Keratinocyte (primary cell): Measurements from ENCODE around the gene INO80D. TPM values are rescaled to one million over a fixed set of nuclear protein-coding genes. Genes with fewer than 3 reads are reported as not detected.

Source experiments
- DNase-seq: peaks from one replicate; pipeline ENCODE4 v3.0.0-alpha.2; 2011; ENCODE audit warnings: low read depth, missing footprints, low spot score
- FAIRE-seq: peaks from 2 replicates; lab custom pipeline; 2011; peaks lifted over from hg19 to GRCh38; lab: Jason Lieb, UNC
- H2AFZ ChIP-seq: 2 replicates; pipeline ENCODE4 v1.6.0; 2012; ENCODE audit warnings: low read length, control low read depth, inconsistent platforms; ENCODE audit not compliant: control insufficient read depth
- H3K27ac ChIP-seq: 2 replicates; pipeline ENCODE4 v1.5.1; 2011; ENCODE audit warnings: low read length; ENCODE audit not compliant: control insufficient read depth, insufficient read depth
- H3K27me3 ChIP-seq: 3 replicates; pipeline ENCODE4 v1.6.0; 2011; ENCODE audit warnings: low read length; ENCODE audit not compliant: control insufficient read depth, insufficient read depth; ENCODE audit errors: extremely low read depth
- H3K36me3 ChIP-seq, 2 experiments: 2 replicates in 1 of 2; 3 replicates in 1 of 2; pipeline ENCODE4 v1.5.1; 2011; ENCODE audit warnings: low read length in 2 of 2, mild to moderate bottlenecking in 1 of 2; ENCODE audit not compliant: control insufficient read depth in 2 of 2, insufficient read depth in 2 of 2; ENCODE audit errors: extremely low read depth in 1 of 2
- H3K4me1 ChIP-seq: 3 replicates; pipeline ENCODE4 v1.5.1; 2011; ENCODE audit warnings: low read length; ENCODE audit not compliant: control insufficient read depth, insufficient read depth; ENCODE audit errors: extremely low read depth
- H3K4me2 ChIP-seq: 3 replicates; pipeline ENCODE4 v1.6.0; 2011; ENCODE audit warnings: low read depth, low read length; ENCODE audit not compliant: control insufficient read depth, insufficient read depth; ENCODE audit errors: extremely low read depth
- H3K4me3 ChIP-seq, 3 experiments: fragments of 200-600 bp in 1 of 3; sonication (generic) in 1 of 3; 2 replicates in 2 of 3; 3 replicates in 1 of 3; pipeline ENCODE4 v1.5.1; 2011 to 2016; ENCODE audit warnings: low read length in 3 of 3, mild to moderate bottlenecking in 3 of 3, control low read depth in 2 of 3, inconsistent platforms in 1 of 3, low read depth in 1 of 3, mixed read lengths in 1 of 3, mixed run types in 1 of 3, moderate library complexity in 1 of 3; ENCODE audit not compliant: control insufficient read depth in 2 of 3, insufficient read depth in 2 of 3; ENCODE audit errors: extremely low read depth in 1 of 3
- H3K79me2 ChIP-seq: 2 replicates; pipeline ENCODE4 v1.6.0; 2012; ENCODE audit warnings: low read length; ENCODE audit not compliant: control insufficient read depth, insufficient read depth
- H3K9ac ChIP-seq: 3 replicates; pipeline ENCODE4 v1.6.0; 2011; ENCODE audit warnings: low read length; ENCODE audit not compliant: control insufficient read depth, insufficient read depth; ENCODE audit errors: extremely low read depth
- H3K9me1 ChIP-seq: 3 replicates; pipeline ENCODE4 v1.6.0; 2011; ENCODE audit warnings: low read length; ENCODE audit not compliant: control insufficient read depth, insufficient read depth; ENCODE audit errors: extremely low read depth
- H3K9me3 ChIP-seq: 2 replicates; pipeline ENCODE4 v1.5.1; 2012; ENCODE audit warnings: low read depth, low read length; ENCODE audit not compliant: control insufficient read depth
- H4K20me1 ChIP-seq: 3 replicates; pipeline ENCODE4 v1.6.0; 2011; ENCODE audit warnings: low read length; ENCODE audit not compliant: control insufficient read depth, insufficient read depth; ENCODE audit errors: extremely low read depth
- CTCF ChIP-seq, 3 experiments: IDR thresholded peaks in 1 of 3; conservative IDR thresholded peaks in 1 of 3; optimal IDR thresholded peaks in 1 of 3; 2 replicates in 2 of 3; 3 replicates in 1 of 3; pipeline versions ENCODE3 to v1.5.1; 2011; ENCODE audit warnings: low read length in 3 of 3, mild to moderate bottlenecking in 3 of 3, moderate library complexity in 2 of 3, control low read depth in 1 of 3, inconsistent platforms in 1 of 3; ENCODE audit not compliant: insufficient read depth in 2 of 3; ENCODE audit errors: extremely low read depth in 1 of 3
- EZH2 ChIP-seq: IDR thresholded peaks from one replicate; pipeline ENCODE4 v1.6.1; 2012; ENCODE audit warnings: inconsistent platforms, mild to moderate bottlenecking, low read length, moderate library complexity
- dilution Hi-C: fragments of 300-500 bp; cut with MboI; formaldehyde crosslinking; loops from one replicate; pipeline ENCODE4 v1.7.0; 2020; ENCODE audit warnings: low sequenced_read_pairs; ENCODE audit not compliant: extremely low pct_ligation_motif_present
- polyA plus RNA-seq, 5 experiments: library from polyadenylated mRNA; depleted of rRNA in 3 of 5; stranded (reverse) in 3 of 5; stranded (forward) in 1 of 5; unstranded in 1 of 5; fragments of >200 nt; gene quantifications; 1 replicate in 1 of 5; 2 replicates in 3 of 5; 3 replicates in 1 of 5; pipeline versions ENCODE4 v1.2.1 to v1.2.3, GENCODE V29; 2011 to 2012; ENCODE audit warnings: missing spikeins in 2 of 5, low read depth in 1 of 5, low replicate concordance in 1 of 5

INO80D gene
- polyA plus RNA-seq, 1 donor (not counting 4 experiments of a cell fraction or from before 2014, with no cell fraction given) = 4.1 TPM

DNA sequence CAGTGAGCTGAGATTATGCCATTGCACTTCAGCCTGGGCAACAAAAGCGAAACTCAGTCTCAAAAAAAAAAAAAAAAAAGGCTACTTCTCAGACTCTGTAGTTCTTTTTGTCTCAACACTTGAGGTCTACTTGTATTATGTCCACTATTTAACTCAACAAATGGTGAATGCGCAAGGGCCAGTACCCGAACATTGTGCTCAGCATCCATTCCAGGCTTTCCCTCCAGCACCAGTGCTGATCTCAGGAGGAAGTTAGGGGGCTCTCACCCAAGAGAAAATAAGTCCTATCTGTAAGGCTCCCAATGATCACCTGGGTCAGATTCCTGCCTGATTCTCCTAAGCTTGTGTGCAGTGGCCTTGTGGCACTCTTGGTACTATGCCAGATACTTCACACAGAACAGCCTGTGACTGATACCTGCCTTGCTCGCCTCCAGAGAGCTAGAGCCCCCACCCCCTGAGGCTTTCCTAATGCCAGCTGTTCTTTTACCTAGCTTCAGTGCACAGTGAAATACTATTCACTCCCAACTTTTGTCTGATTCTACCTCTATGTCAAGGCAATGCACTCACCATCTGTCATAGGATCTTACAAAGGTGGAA lies 74.9 kb downstream of the INO80D start:
- no peak for DNase-seq
- H3K4me1 ChIP-seq = no peaks in the 10 kb centered on the region
- dilution Hi-C loops = no loop called here
- peaks cover 2 to 24% of the 10 kb centered on the region in 2 experiments for H3K36me3 ChIP-seq
- no peaks in the 10 kb centered on the region for H3K9me3 ChIP-seq
- no peaks in the 10 kb centered on the region for H3K9me1 ChIP-seq
- no peak for TF ChIP-seq CTCF (optimal IDR thresholded peaks at IDR 0.05 in 1 of 3, IDR thresholded peaks at IDR 0.05 in 1 of 3, conservative IDR thresholded peaks at IDR 0.05 in 1 of 3; ENCODE audit: extremely low read depth in 1 of 3, insufficient read depth in 2 of 3, low read length in 3 of 3)
- no peak for TF ChIP-seq EZH2
- no peak overlapping the region for H3K27ac ChIP-seq
- H2AFZ ChIP-seq = no peak overlapping the region
- H3K9ac ChIP-seq = no peak overlapping the region
- no peaks in the 10 kb centered on the region for H3K79me2 ChIP-seq
- H4K20me1 ChIP-seq = no peaks in the 10 kb centered on the region
- H3K4me2 ChIP-seq = no peak overlapping the region
- H3K27me3 ChIP-seq = no peaks in the 10 kb centered on the region
- no peak for FAIRE-seq
- H3K4me3 ChIP-seq = no peak overlapping the region

GRCh38 chr2:206004004-206004693 lies 81.8 kb downstream of the INO80D start:
- no peaks in the 10 kb centered on the region for H4K20me1 ChIP-seq
- H3K27me3 ChIP-seq = no peaks in the 10 kb centered on the region
- H3K9me3 ChIP-seq = no peaks in the 10 kb centered on the region
- no peak overlapping the region for H3K4me3 ChIP-seq
- no peak overlapping the region for H2AFZ ChIP-seq
- no peak for DNase-seq
- no peaks in the 10 kb centered on the region for H3K9me1 ChIP-seq
- FAIRE-seq = no peak
- H3K4me2 ChIP-seq = no peak overlapping the region
- peaks cover 8 to 12% of the 10 kb centered on the region in 2 experiments for H3K36me3 ChIP-seq
- TF ChIP-seq EZH2 (no peak), CTCF (optimal IDR thresholded peaks at IDR 0.05 in 1 of 3, IDR thresholded peaks at IDR 0.05 in 1 of 3, conservative IDR thresholded peaks at IDR 0.05 in 1 of 3; ENCODE audit: extremely low read depth in 1 of 3, insufficient read depth in 2 of 3, low read length in 3 of 3) (peak; percentile 18 to 40 (median 20))
- dilution Hi-C loops = no loop called here
- H3K27ac ChIP-seq = no peak overlapping the region
- H3K9ac ChIP-seq = no peak overlapping the region
- H3K4me1 ChIP-seq = peaks cover 4% of the 10 kb centered on the region
- H3K79me2 ChIP-seq = no peaks in the 10 kb centered on the region
